B cell (primary cell): ENCODE results near the gene SYT2. TPM values are rescaled to one million over a fixed set of nuclear protein-coding genes. Genes with fewer than 3 reads are reported as not detected.
A peak's percentile ranks its signal among the peaks of the same experiment; 100 is the strongest.

ENCODE experiments used
- ATAC-seq: fragments of 200-7000 bp; cut with Tn5 transposase; one replicate; pipeline ENCODE4 v1.10.0; 2021; ENCODE audit warnings: low read depth, mild to moderate bottlenecking, moderate number of reproducible peaks, moderate library complexity
- CTCF ChIA-PET: fragments of 350-600 bp; sonication (Branson Sonifier 250); formaldehyde crosslinking; loops from one replicate; lab custom pipeline; 2021; ENCODE audit warnings: antibody characterized with exemption, inconsistent platforms; lab: Charles Lee
- POLR2A ChIA-PET: fragments of 350-600 bp; sonication (Branson Sonifier 250); formaldehyde crosslinking; loops from one replicate; lab custom pipeline; 2021; ENCODE audit warnings: antibody characterized with exemption; lab: Charles Lee
- DNase-seq: peaks from one replicate; pipeline ENCODE4 v3.0.0; 2013
- H2AFZ ChIP-seq: 2 replicates; pipeline ENCODE4 v1.6.1; 2012; ENCODE audit warnings: mild to moderate bottlenecking, low read depth, low read length; ENCODE audit not compliant: insufficient read depth, poor library complexity, severe bottlenecking
- H3K27ac ChIP-seq, 2 donors: 1 replicate in 1 of 2; 2 replicates in 1 of 2; pipeline ENCODE4 v1.5.1; 2012 to 2013; ENCODE audit warnings: low read length in 2 of 2, mild to moderate bottlenecking in 2 of 2, moderate library complexity in 1 of 2
- H3K27me3 ChIP-seq, 4 experiments: fragments of 200-600 bp in 1 of 4; sonication (generic) in 1 of 4; replicated peaks in 1 of 4; 1 replicate in 2 of 4; 2 replicates in 2 of 4; pipeline versions ENCODE4 v1.6.1 to v1.7.0; 2013 to 2016; ENCODE audit warnings: low read length in 3 of 4, mild to moderate bottlenecking in 2 of 4, mixed read lengths in 1 of 4, moderate library complexity in 1 of 4; ENCODE audit not compliant: insufficient read depth in 4 of 4, control insufficient read depth in 3 of 4; ENCODE audit errors: control extremely low read depth in 1 of 4
- H3K36me3 ChIP-seq, 2 experiments: replicated peaks in 1 of 2; 1 replicate in 1 of 2; 2 replicates in 1 of 2; pipeline versions ENCODE4 v1.6.1 to v1.7.1; 2013; ENCODE audit warnings: low read length in 1 of 2; ENCODE audit not compliant: insufficient read depth in 2 of 2, control insufficient read depth in 1 of 2; ENCODE audit errors: control extremely low read depth in 1 of 2, extremely low read depth in 1 of 2
- H3K4me1 ChIP-seq, 2 donors: fragments of 200-600 bp in 1 of 2; sonication (generic) in 1 of 2; 1 replicate in 1 of 2; 2 replicates in 1 of 2; pipeline versions ENCODE4 v1.5.1 to v1.6.1; 2013 to 2017; ENCODE audit warnings: low read length in 2 of 2; ENCODE audit not compliant: control insufficient read depth in 2 of 2, insufficient read depth in 2 of 2
- H3K4me2 ChIP-seq: replicated peaks from 2 replicates; pipeline ENCODE3; 2012; ENCODE audit warnings: mild to moderate bottlenecking, low read depth, low read length; ENCODE audit not compliant: poor library complexity, severe bottlenecking
- H3K4me3 ChIP-seq, 5 experiments: fragments of 200-600 bp in 1 of 5; sonication (generic) in 1 of 5; 1 replicate in 3 of 5; 2 replicates in 2 of 5; pipeline versions ENCODE4 v1.5.1 to v1.7.0; 2011 to 2016; ENCODE audit warnings: low read length in 4 of 5, mild to moderate bottlenecking in 4 of 5, low read depth in 2 of 5, control low read depth in 1 of 5, moderate library complexity in 1 of 5; ENCODE audit not compliant: insufficient read depth in 1 of 5; ENCODE audit errors: control extremely low read depth in 1 of 5, extremely low read depth in 1 of 5
- H3K79me2 ChIP-seq: fragments of 200-600 bp; sonication (generic); one replicate; pipeline ENCODE4 v1.6.0; 2016; ENCODE audit warnings: low read length; ENCODE audit not compliant: control insufficient read depth, insufficient read depth
- H3K9ac ChIP-seq: fragments of 200-600 bp; sonication (generic); 2 replicates; pipeline ENCODE4 v1.6.1; 2017; ENCODE audit warnings: mild to moderate bottlenecking, low read length, moderate library complexity
- H3K9me3 ChIP-seq, 3 donors: one replicate each; pipeline versions ENCODE4 v1.6.1 to v1.7.1; 2013; ENCODE audit warnings: low read length in 2 of 3; ENCODE audit not compliant: control insufficient read depth in 2 of 3, insufficient read depth in 1 of 3; ENCODE audit errors: control extremely low read depth in 1 of 3
- H4K20me1 ChIP-seq: 2 replicates; pipeline ENCODE4 v1.6.0; 2012; ENCODE audit warnings: mild to moderate bottlenecking, low read length; ENCODE audit not compliant: insufficient read depth, control insufficient read depth, poor library complexity, severe bottlenecking
- H3K27ac Mint-ChIP-seq: one replicate; pipeline ENCODE4 v1.8.0; 2021; ENCODE audit warnings: mixed read lengths
- H3K27me3 Mint-ChIP-seq: one replicate; pipeline ENCODE4 v1.8.0; 2021; ENCODE audit warnings: mixed read lengths
- H3K4me1 Mint-ChIP-seq: one replicate; pipeline ENCODE4 v1.8.0; 2021; ENCODE audit warnings: mixed read lengths
- H3K4me3 Mint-ChIP-seq: one replicate; pipeline ENCODE4 v1.8.0; 2021; ENCODE audit warnings: mixed read lengths
- H3K9me3 Mint-ChIP-seq: one replicate; pipeline ENCODE4 v1.8.0; 2022; ENCODE audit warnings: mixed read lengths; ENCODE audit not compliant: insufficient read depth
- EZH2 ChIP-seq: IDR thresholded peaks from 2 replicates; pipeline ENCODE4 v1.6.1; 2012; ENCODE audit warnings: borderline replicate concordance, low read depth, mild to moderate bottlenecking, moderate library complexity, low read length; ENCODE audit not compliant: insufficient read depth, poor library complexity, severe bottlenecking
- WGBS: methylation state at CpG from one replicate; pipeline ENCODE4 v1.1.5; 2013; ENCODE audit warnings: missing lambda C conversion rate; ENCODE audit not compliant: insufficient coverage; 5-methylcytosine and 5-hydroxymethylcytosine counted together
- intact Hi-C: fragments of 100-400 bp; cut with micrococcal nuclease; formaldehyde crosslinking; loops from one replicate; pipeline ENCODE4 v1.10.0; 2022
- polyA plus RNA-seq: library from polyadenylated mRNA; depleted of rRNA; stranded (reverse); fragments of >200 nt; gene quantifications from 2 replicates; pipeline ENCODE4 v1.2.3, GENCODE V29; 2012
- total RNA-seq, 2 donors: library from RNA; stranded (reverse); fragments of 120-200 nt in 1 of 2; gene quantifications; 1 replicate in 1 of 2; 2 replicates in 1 of 2; pipeline versions ENCODE4 v1.2.3 to v1.2.4, GENCODE V29; 2013 to 2022
- TF ChIP-seq, protein P1 (sequence below): fragments of 200-600 bp; IDR thresholded peaks from one replicate; pipeline ENCODE4 v1.8.0; 2022; ENCODE audit warnings: antibody characterized with exemption, mild to moderate bottlenecking

SYT2 gene
- total and polyA plus RNA-seq, 2 donors (not counting 1 experiment from before 2014, with no cell fraction given), result not detected

GRCh38 chr1:202692959-202693555 lies 17.2 kb downstream of the SYT2 start:
- POLR2A ChIA-PET, result no interaction called here
- Histone ChIP-seq H3K27me3 (peaks cover 0 to 56% (median 8%) of the 10 kb centered on the region in 4 experiments), H3K4me1 (no peaks in the 10 kb centered on the region), H3K36me3 (no peaks in the 10 kb centered on the region), H3K79me2 (no peaks in the 10 kb centered on the region), H4K20me1 (no peaks in the 10 kb centered on the region), H3K27ac (no peak overlapping the region), H3K4me3 (no peak overlapping the region), H3K9me3 (peaks cover 0 to 3% (median 0%) of the 10 kb centered on the region in 3 donors), H3K9ac (no peak overlapping the region), H3K4me2 (no peak overlapping the region), H2AFZ (no peak overlapping the region)
- DNase-seq (peak; percentile 71), ATAC-seq (peak; percentile 61)
- no peak for TF ChIP-seq EZH2
- TF ChIP-seq, protein P1, sequence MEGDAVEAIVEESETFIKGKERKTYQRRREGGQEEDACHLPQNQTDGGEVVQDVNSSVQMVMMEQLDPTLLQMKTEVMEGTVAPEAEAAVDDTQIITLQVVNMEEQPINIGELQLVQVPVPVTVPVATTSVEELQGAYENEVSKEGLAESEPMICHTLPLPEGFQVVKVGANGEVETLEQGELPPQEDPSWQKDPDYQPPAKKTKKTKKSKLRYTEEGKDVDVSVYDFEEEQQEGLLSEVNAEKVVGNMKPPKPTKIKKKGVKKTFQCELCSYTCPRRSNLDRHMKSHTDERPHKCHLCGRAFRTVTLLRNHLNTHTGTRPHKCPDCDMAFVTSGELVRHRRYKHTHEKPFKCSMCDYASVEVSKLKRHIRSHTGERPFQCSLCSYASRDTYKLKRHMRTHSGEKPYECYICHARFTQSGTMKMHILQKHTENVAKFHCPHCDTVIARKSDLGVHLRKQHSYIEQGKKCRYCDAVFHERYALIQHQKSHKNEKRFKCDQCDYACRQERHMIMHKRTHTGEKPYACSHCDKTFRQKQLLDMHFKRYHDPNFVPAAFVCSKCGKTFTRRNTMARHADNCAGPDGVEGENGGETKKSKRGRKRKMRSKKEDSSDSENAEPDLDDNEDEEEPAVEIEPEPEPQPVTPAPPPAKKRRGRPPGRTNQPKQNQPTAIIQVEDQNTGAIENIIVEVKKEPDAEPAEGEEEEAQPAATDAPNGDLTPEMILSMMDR, result peak; percentile 18
- H3K4me1 Mint-ChIP-seq, result no peaks in the 10 kb centered on the region
- H3K9me3 Mint-ChIP-seq, result no peaks in the 10 kb centered on the region
- intact Hi-C loops, result no loop called here
- H3K27me3 Mint-ChIP-seq, result peaks cover 70% of the 10 kb centered on the region
- CTCF ChIA-PET, result no interaction called here
- peak overlapping the region; percentile 29 for H3K27ac Mint-ChIP-seq
- 21% methylated on average over 2 of the region's 3 CpGs for WGBS
- no peak overlapping the region for H3K4me3 Mint-ChIP-seq

DNA sequence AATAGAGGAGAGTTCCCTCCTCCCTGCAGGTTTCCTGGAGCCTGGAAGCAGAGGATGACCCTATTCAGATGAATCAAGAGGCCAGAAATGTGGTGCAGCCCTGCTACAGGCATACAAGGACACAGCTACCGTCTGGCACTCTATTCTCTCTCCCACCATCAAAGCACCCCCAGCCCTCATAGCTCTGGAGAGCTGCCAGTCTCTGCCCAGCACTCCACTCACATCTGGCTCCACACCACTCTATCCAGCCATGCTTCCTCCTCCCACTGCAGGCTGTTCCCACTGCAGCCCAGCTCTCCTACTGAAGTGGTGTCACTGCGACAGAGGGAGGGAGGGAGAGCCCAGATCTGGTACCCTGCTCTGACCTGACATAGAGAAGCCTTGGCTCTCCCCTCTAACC lies 18.4 kb downstream of the SYT2 start:
- no peak overlapping the region for H3K4me2 ChIP-seq
- Mint-ChIP-seq H3K4me3 (no peak overlapping the region), H3K27ac (no peak overlapping the region), H3K27me3 (peaks cover 67% of the 10 kb centered on the region), H3K4me1 (no peaks in the 10 kb centered on the region), H3K9me3 (no peaks in the 10 kb centered on the region)
- peaks cover 0 to 47% (median 5%) of the 10 kb centered on the region in 4 experiments for H3K27me3 ChIP-seq
- no peak overlapping the region for H2AFZ ChIP-seq
- DNase-seq, result no peak
- H3K9me3 ChIP-seq, result no peaks in the 10 kb centered on the region
- no peaks in the 10 kb centered on the region for H4K20me1 ChIP-seq
- H3K4me3 ChIP-seq, result no peak overlapping the region
- no peak overlapping the region for H3K9ac ChIP-seq
- CTCF ChIA-PET, result interaction anchor here (0.6 to 1.0 kb wide), 3 partner anchors 8 to 1970 kb away, joined by 3 read pairs; no protein-coding TSS in a partner anchor
- TF ChIP-seq, protein P1, result no peak
- TF ChIP-seq EZH2, result no peak
- 69% methylated on average over 2 of the region's 2 CpGs for WGBS
- ATAC-seq, result no peak
- no peak overlapping the region for H3K27ac ChIP-seq
- POLR2A ChIA-PET, result interaction anchor here (0.6 kb wide), 1 partner anchor 11 kb away, joined by 4 read pairs; no protein-coding TSS in a partner anchor
- no peaks in the 10 kb centered on the region for H3K79me2 ChIP-seq
- no peaks in the 10 kb centered on the region for H3K4me1 ChIP-seq
- intact Hi-C loops, result no loop called here
- no peaks in the 10 kb centered on the region for H3K36me3 ChIP-seq
